Testis (tissue), 3 donors: ENCODE measurements around the gene FOCAD. TPM values are rescaled to one million over a fixed set of nuclear protein-coding genes. Genes with fewer than 3 reads are reported as not detected.
"Not testable (repeated sequence)": the region's sequence is repeated elsewhere in the genome, so short reads cannot be mapped to it uniquely, and the experiment has no call there.

Experiments
- DNase-seq: peaks from one replicate; pipeline ENCODE4 v3.0.0-alpha.2; 2019
- H3K27ac ChIP-seq, 2 donors: fragments of 200-600 bp; sonication (generic); one replicate each; pipeline ENCODE4 v1.5.1; 2019
- H3K27me3 ChIP-seq: fragments of 200-600 bp; sonication (generic); one replicate; pipeline ENCODE4 v1.5.1; 2019
- H3K36me3 ChIP-seq: fragments of 200-600 bp; sonication (generic); one replicate; pipeline ENCODE4 v1.5.1; 2017; ENCODE audit warnings: low read depth; ENCODE audit errors: missing control alignments
- H3K4me1 ChIP-seq: fragments of 200-600 bp; sonication (generic); one replicate; pipeline ENCODE4 v1.5.1; 2019
- H3K4me3 ChIP-seq, 2 donors: fragments of 200-600 bp; sonication (generic); one replicate each; pipeline ENCODE4 v1.5.1; 2017 to 2019
- H3K9me3 ChIP-seq: fragments of 200-600 bp; sonication (generic); one replicate; pipeline ENCODE4 v1.5.1; 2017
- POLR2A ChIP-seq: fragments of 450-650 bp; IDR thresholded peaks from one replicate; pipeline ENCODE4 v1.6.1; 2017; ENCODE audit warnings: antibody characterized with exemption, mild to moderate bottlenecking, moderate library complexity
- WGBS, 2 donors: methylation state at CpG; one replicate each; pipeline ENCODE4 v1.1.5; 2018; 5-methylcytosine and 5-hydroxymethylcytosine counted together
- intact Hi-C: fragments of 100-400 bp; cut with DNase I; formaldehyde crosslinking; loops from one replicate; pipeline ENCODE4 v1.15.1; 2023; ENCODE audit warnings: low total_unique reads
- polyA plus RNA-seq: library from polyadenylated mRNA; stranded (reverse); fragments of 350-450 nt; fragmentation: Illumina TruSeq; extraction: RNeasy Lipid Tissue Mini Kit (QIAGEN cat#74804); gene quantifications from one replicate; pipeline ENCODE4 v1.2.3, GENCODE V29; 2014; ENCODE audit warnings: low read depth, low replicate concordance; ENCODE audit not compliant: insufficient read depth
- total RNA-seq, 2 donors: library from RNA; depleted of rRNA; stranded (reverse); fragments of >200 nt; gene quantifications; one replicate each; pipeline ENCODE4 v1.2.3, GENCODE V29; 2016
- TF ChIP-seq, protein P1 (sequence below), 3 experiments: fragments of 450-650 bp in 2 of 3; fragments of 200-600 bp in 1 of 3; sonication (generic) in 1 of 3; IDR thresholded peaks; one replicate each; pipeline ENCODE4 v1.5.1; 2016 to 2019; ENCODE audit warnings: antibody characterized with exemption in 3 of 3, mild to moderate bottlenecking in 2 of 3, moderate library complexity in 1 of 3

FOCAD gene
- total and polyA plus RNA-seq, 3 donors from 2014 or later = 26.6 to 45.4 (median 38.7) TPM

DNA sequence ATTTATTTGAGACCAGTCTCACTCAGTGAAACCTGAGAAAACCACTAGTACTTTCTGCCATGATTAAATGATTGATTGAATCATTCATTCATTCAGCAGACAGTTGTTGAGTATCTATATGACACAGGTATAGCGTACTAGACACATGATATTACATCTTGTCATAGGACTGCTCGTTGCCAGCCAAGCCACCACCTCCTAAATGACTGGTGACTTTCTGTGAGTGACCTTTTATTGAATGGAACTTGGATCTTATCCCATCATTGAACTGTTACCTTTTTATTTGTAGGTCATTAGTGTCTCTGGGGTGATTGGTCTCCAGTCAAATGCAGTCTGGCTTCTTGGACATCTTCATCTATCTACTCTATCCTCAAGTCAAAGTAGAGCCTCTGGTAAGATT lies 266.6 kb downstream of the FOCAD start:
- Histone ChIP-seq H3K27me3 (no peaks in the 10 kb centered on the region), H3K4me3 (no peak overlapping the region), H3K36me3 (no peaks in the 10 kb centered on the region), H3K9me3 (no peaks in the 10 kb centered on the region), H3K27ac (no peak overlapping the region), H3K4me1 (no peaks in the 10 kb centered on the region)
- intact Hi-C loops = no loop called here
- TF ChIP-seq, protein P1, sequence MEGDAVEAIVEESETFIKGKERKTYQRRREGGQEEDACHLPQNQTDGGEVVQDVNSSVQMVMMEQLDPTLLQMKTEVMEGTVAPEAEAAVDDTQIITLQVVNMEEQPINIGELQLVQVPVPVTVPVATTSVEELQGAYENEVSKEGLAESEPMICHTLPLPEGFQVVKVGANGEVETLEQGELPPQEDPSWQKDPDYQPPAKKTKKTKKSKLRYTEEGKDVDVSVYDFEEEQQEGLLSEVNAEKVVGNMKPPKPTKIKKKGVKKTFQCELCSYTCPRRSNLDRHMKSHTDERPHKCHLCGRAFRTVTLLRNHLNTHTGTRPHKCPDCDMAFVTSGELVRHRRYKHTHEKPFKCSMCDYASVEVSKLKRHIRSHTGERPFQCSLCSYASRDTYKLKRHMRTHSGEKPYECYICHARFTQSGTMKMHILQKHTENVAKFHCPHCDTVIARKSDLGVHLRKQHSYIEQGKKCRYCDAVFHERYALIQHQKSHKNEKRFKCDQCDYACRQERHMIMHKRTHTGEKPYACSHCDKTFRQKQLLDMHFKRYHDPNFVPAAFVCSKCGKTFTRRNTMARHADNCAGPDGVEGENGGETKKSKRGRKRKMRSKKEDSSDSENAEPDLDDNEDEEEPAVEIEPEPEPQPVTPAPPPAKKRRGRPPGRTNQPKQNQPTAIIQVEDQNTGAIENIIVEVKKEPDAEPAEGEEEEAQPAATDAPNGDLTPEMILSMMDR (IDR thresholded peaks at IDR 0.05) = no peak
- no peak for TF ChIP-seq POLR2A
- 94% methylated on average over 2 of the region's 2 CpGs for WGBS, 2 donors
- no peak for DNase-seq

DNA sequence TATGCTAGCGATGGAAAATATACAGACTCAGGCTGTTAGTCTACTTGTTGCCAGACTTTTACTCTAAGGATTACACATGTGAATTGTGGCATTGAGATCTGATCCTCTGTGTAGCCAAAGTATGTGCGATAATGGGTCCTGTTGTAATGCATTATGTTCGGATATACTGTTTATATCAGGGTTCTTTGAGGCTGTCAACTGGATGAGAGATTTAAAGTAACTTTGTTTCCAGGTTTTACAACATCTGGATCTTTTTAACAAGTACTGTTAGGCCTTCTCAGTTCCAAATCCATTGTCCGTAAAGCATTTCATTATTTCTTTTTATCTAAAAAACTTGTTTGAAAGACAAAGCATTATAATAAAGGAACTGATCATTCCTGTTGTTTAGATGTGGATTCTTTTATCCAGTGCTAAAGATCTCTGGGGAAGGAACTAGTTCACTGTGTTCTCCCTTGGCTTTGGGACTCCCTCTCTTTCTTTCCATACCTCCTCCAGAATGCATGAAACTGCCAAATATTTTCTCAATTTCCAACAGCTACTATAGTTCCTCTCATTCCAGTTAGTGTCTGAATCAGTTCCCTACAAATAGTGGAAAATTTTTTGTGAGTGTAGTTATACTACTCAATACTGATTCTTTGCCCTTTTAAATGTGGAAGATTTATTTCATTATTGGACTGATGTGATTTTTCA lies 278.6 kb downstream of the FOCAD start:
- no peak overlapping the region for H3K27ac ChIP-seq

DNA sequence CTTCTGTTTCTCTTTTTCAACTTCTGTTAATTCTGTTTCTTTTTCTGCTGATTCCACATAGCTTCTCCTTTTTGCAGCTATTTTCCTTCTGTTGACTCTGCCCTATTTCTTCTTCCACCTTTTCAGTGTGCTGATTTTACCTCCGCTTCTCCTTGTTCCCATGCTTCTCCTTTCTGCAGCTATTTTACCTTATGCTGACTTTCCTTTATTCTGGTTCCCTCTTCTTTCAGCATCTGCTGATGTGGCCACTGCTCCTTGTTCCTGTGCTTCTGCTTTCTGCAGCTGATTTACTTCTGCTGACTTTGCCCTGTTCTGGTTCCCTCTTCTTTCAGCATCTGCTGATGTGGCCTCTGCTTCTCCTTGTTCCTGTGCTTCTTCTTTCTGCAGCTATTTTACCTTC lies 288.6 kb downstream of the FOCAD start:
- Histone ChIP-seq H3K9me3 (no peaks in the 10 kb centered on the region), H3K27me3 (no peaks in the 10 kb centered on the region), H3K27ac (no peak overlapping the region), H3K36me3 (no peaks in the 10 kb centered on the region), H3K4me1 (no peaks in the 10 kb centered on the region), H3K4me3 (no peak overlapping the region)
- intact Hi-C loops = no loop called here
- TF ChIP-seq, protein P1 (IDR thresholded peaks at IDR 0.05) = no peak
- no peak for TF ChIP-seq POLR2A
- 94% methylated on average over 1 of the region's 1 CpG for WGBS, 2 donors
- no peak for DNase-seq

More for the DNA sequence above, 278.6 kb downstream of the FOCAD start:
- Histone ChIP-seq H3K9me3 (no peaks in the 10 kb centered on the region), H3K4me1 (no peaks in the 10 kb centered on the region), H3K27me3 (no peaks in the 10 kb centered on the region), H3K4me3 (no peak overlapping the region), H3K36me3 (no peaks in the 10 kb centered on the region)
- DNase-seq = no peak
- WGBS, 2 donors = 59 to 62% methylated on average over 4 of the region's 4 CpGs
- intact Hi-C loops = no loop called here
- TF ChIP-seq, protein P1 (IDR thresholded peaks at IDR 0.05) = no peak
- no peak for TF ChIP-seq POLR2A

DNA sequence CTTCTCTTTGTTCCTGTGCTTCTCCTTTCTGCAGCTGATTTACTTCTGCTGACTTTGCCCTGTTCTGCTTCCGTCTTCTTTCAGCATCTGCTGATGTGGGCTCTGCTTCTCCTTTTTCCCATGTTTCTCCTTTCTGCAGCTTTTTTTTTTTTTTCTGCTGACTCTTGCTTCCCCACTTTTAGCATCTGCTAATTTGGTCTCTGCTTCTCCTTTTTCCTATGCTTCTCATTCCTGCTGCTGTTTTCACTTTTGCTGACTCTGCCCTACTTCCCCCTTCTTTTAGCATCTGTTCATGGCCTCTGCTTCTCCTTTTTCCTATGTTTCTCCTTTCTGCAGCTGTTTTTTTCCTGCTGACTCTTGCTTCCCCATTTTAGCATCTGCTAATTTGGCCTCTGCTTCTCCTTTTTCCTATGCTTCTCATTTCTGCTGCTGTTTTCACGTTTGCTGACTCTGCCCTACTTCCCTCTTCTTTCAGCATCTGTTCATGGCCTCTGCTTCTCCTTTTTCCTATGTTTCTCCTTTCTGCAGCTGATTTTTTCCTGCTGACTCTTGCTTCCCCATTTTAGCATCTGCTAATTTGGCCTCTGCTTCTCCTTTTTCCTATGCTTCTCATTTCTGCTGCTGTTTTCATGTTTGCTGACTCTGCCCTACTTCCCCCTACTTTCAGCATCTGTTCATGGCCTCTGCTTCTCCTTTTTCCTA lies 289.3 kb downstream of the FOCAD start:
- DNase-seq, H3K27me3 ChIP-seq, H3K36me3 ChIP-seq, H3K4me3 ChIP-seq, H3K27ac ChIP-seq, intact Hi-C loops, H3K4me1 ChIP-seq, H3K9me3 ChIP-seq: not testable (repeated sequence)
- 78 to 85% methylated on average over 2 of the region's 2 CpGs for WGBS, 2 donors

DNA sequence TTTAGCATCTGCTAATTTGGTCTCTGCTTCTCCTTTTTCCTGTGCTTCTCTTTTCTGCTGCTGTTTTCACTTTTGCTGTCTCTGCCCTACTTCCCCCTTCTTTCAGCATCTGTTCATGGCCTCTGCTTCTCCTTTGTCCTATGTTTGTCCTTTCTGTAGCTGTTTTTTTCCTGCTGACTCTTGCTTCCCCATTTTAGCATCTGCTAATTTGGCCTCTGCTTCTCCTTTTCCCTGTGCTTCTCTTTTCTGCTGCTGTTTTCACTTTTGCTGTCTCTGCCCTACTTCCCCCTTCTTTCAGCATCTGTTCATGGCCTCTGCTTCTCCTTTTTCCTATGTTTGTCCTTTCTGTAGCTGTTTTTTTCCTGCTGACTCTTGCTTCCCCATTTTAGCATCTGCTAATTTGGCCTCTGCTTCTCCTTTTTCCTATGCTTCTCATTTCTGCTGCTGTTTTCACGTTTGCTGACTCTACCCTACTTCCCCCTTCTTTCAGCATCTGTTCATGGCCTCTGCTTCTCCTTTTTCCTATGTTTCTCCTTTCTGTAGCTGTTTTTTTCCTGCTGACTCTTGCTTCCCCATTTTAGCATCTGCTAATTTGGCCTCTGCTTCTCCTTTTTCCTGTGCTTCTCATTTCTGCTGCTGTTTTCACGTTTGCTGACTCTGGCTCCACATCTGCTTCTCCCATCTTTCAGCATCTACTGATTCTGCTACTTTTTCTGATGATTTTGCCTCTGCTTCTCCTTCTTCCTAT lies 290.3 kb downstream of the FOCAD start:
- H3K36me3 ChIP-seq, DNase-seq, H3K4me3 ChIP-seq, H3K9me3 ChIP-seq, H3K27me3 ChIP-seq, intact Hi-C loops, H3K27ac ChIP-seq, H3K4me1 ChIP-seq: not testable (repeated sequence)
- 79 to 84% methylated on average over 2 of the region's 2 CpGs for WGBS, 2 donors
